ENCODE results near the gene ZNF774.
"Not testable (repeated sequence)": the region's sequence is repeated elsewhere in the genome, so short reads cannot be mapped to it uniquely, and the experiment has no call there.

The ZNF774 gene

GRCh38 chr15:90345857-90346256, 6.2 kb upstream of the ZNF774 start:
- no peak for DNase-seq (ENCODE audit: low read depth in 2 of 2)

- DNase-seq (ENCODE audit: low read depth in 2 of 2): not testable (repeated sequence)
These were observed 4.5 kb upstream of the ZNF774 start for GRCh38 chr15:90347431-90348065.

GRCh38 chr15:90348456-90348855, 3.6 kb upstream of the ZNF774 start:
- no peak for DNase-seq (ENCODE audit: low read depth in 2 of 2)

- DNase-seq (ENCODE audit: low read depth in 2 of 2): no peak
These were observed 3.0 kb upstream of the ZNF774 start for GRCh38 chr15:90349072-90349471.

- no peak for DNase-seq (ENCODE audit: low read depth in 2 of 2)
These were observed 2.3 kb upstream of the ZNF774 start for GRCh38 chr15:90349821-90350220.

GRCh38 chr15:90351479-90352106, 491 bp upstream of the ZNF774 start:
- no peak for DNase-seq (ENCODE audit: low read depth in 2 of 2)

GRCh38 chr15:90354986-90355385, 2.9 kb downstream of the ZNF774 start:
- no peak for DNase-seq (ENCODE audit: low read depth in 2 of 2)

GRCh38 chr15:90358124-90359033, 6.3 kb downstream of the ZNF774 start:
- DNase-seq (ENCODE audit: low read depth in 2 of 2): no peak

GRCh38 chr15:90360746-90361145, 8.7 kb downstream of the ZNF774 start:
- DNase-seq (ENCODE audit: low read depth in 2 of 2): no peak

- DNase-seq (ENCODE audit: low read depth in 2 of 2): no peak
These were observed 10.8 kb downstream of the ZNF774 start for GRCh38 chr15:90362936-90363212.

- DNase-seq (ENCODE audit: low read depth in 2 of 2): no peak
These were observed 12.2 kb downstream of the ZNF774 start for GRCh38 chr15:90364251-90364650.

- no peak for DNase-seq (ENCODE audit: low read depth in 2 of 2)
These were observed 13.5 kb downstream of the ZNF774 start for GRCh38 chr15:90365414-90366055.

GRCh38 chr15:90367576-90367975, 15.5 kb downstream of the ZNF774 start:
- no peak for DNase-seq (ENCODE audit: low read depth in 2 of 2)

GRCh38 chr15:90375071-90375470, 23.0 kb downstream of the ZNF774 start:
- DNase-seq (ENCODE audit: low read depth in 2 of 2): no peak

GRCh38 chr15:90376789-90377188, 24.7 kb downstream of the ZNF774 start:
- peak; percentile 26 to 34 for DNase-seq (ENCODE audit: low read depth in 2 of 2)

GRCh38 chr15:90379263-90379662, 27.2 kb downstream of the ZNF774 start:
- no peak for DNase-seq (ENCODE audit: low read depth in 2 of 2)

GRCh38 chr15:90381515-90381914, 29.4 kb downstream of the ZNF774 start:
- no peak for DNase-seq (ENCODE audit: low read depth in 2 of 2)

GRCh38 chr15:90382320-90382719, 30.2 kb downstream of the ZNF774 start:
- no peak for DNase-seq (ENCODE audit: low read depth in 2 of 2)

GRCh38 chr15:90386221-90386620, 34.1 kb downstream of the ZNF774 start:
- DNase-seq (ENCODE audit: low read depth in 2 of 2): no peak

GRCh38 chr15:90387534-90388461, 35.7 kb downstream of the ZNF774 start, which contains the start of gene IQGAP1:
IQGAP1 (plus strand) TSS chr15:90388242; CDS start chr15:90388342, 100 bp downstream.
- peak; percentile 92 for DNase-seq (ENCODE audit: low read depth in 2 of 2)
